ENCODE results near the gene DSCAM. TPM values are rescaled to one million over a fixed set of nuclear protein-coding genes. Genes with fewer than 3 reads are reported as not detected.

Gene DSCAM
- total and polyA plus RNA-seq, 2 donors (not counting 3 experiments of a cell fraction or from before 2014, with no cell fraction given) = not detected

DNA sequence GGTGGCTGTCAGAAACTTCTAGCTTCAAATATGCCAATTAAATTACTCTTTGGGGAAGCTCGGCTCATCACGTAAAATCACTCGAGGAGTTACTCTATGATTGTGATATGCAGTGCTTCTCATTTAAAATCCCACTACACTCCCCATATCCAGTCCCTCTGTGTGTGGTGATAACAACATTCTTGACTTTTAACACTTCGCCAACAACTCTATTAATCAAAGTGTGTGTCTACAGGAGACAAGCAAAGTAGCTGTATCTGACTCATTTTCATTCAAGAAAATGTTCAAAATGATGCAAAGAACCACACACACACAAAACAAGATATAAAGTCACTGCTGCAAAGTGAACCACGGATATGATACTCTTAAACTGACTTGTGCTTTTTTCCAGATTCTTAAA lies 341.3 kb downstream of the DSCAM start:
- Histone ChIP-seq H3K79me2 (ENCODE audit: control insufficient read depth, insufficient read depth, low read length) (no peaks in the 10 kb centered on the region), H3K27ac (ENCODE audit: insufficient read depth, low read depth, low read length) (no peak overlapping the region), H4K20me1 (replicated peaks; ENCODE audit: control insufficient read depth, extremely low read depth, insufficient read depth, low read length) (no peaks in the 10 kb centered on the region), H3K36me3 (ENCODE audit: control insufficient read depth in 2 of 2, extremely low read depth in 1 of 2, insufficient read depth in 2 of 2, low read length in 2 of 2) (no peaks in the 10 kb centered on the region), H3K9me3 (replicated peaks; ENCODE audit: control insufficient read depth, insufficient read depth, low read length) (peaks cover 7% of the 10 kb centered on the region), H2AFZ (ENCODE audit: low read depth, low read length) (no peak overlapping the region), H3K9ac (replicated peaks; ENCODE audit: extremely low read depth, insufficient read depth, low read length) (no peak overlapping the region), H3K9me1 (replicated peaks; ENCODE audit: control insufficient read depth, extremely low read depth, insufficient read depth, low read length) (no peaks in the 10 kb centered on the region), H3K4me1 (ENCODE audit: control insufficient read depth, extremely low read depth, insufficient read depth, low read length) (no peaks in the 10 kb centered on the region), H3K4me2 (ENCODE audit: insufficient read depth, low read length) (no peak overlapping the region), H3K4me3 (replicated peaks in 1 of 3; ENCODE audit: insufficient read depth in 1 of 3, low read depth in 1 of 3, low read length in 3 of 3) (no peak overlapping the region), H3K27me3 (ENCODE audit: control insufficient read depth in 2 of 2, insufficient read depth in 2 of 2, low read length in 2 of 2) (no peaks in the 10 kb centered on the region)
- TF ChIP-seq, protein P1, sequence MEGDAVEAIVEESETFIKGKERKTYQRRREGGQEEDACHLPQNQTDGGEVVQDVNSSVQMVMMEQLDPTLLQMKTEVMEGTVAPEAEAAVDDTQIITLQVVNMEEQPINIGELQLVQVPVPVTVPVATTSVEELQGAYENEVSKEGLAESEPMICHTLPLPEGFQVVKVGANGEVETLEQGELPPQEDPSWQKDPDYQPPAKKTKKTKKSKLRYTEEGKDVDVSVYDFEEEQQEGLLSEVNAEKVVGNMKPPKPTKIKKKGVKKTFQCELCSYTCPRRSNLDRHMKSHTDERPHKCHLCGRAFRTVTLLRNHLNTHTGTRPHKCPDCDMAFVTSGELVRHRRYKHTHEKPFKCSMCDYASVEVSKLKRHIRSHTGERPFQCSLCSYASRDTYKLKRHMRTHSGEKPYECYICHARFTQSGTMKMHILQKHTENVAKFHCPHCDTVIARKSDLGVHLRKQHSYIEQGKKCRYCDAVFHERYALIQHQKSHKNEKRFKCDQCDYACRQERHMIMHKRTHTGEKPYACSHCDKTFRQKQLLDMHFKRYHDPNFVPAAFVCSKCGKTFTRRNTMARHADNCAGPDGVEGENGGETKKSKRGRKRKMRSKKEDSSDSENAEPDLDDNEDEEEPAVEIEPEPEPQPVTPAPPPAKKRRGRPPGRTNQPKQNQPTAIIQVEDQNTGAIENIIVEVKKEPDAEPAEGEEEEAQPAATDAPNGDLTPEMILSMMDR (IDR thresholded peaks at IDR 0.05; ENCODE audit: extremely low read depth in 1 of 2, insufficient read depth in 1 of 2, low read depth in 1 of 2, low read length in 2 of 2) = no peak
- no peak for TF ChIP-seq MYC (IDR thresholded peaks at IDR 0.05; ENCODE audit: low read depth, low read length)
- TF ChIP-seq, protein P2, sequence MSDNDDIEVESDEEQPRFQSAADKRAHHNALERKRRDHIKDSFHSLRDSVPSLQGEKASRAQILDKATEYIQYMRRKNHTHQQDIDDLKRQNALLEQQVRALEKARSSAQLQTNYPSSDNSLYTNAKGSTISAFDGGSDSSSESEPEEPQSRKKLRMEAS (IDR thresholded peaks at IDR 0.05; ENCODE audit: insufficient read depth, insufficient read length) = no peak
- no peak for TF ChIP-seq JUN (IDR thresholded peaks at IDR 0.05; ENCODE audit: borderline replicate concordance, insufficient read depth, insufficient read length, low read depth)
- TF ChIP-seq FOS (IDR thresholded peaks at IDR 0.05; ENCODE audit: borderline replicate concordance, insufficient read depth, low read length) = no peak
- POLR2A ChIA-PET = no interaction called here
- CTCF ChIA-PET = no interaction called here
- dilution Hi-C loops (cut with MboI; ENCODE audit: extremely low pct_ligation_motif_present, low sequenced_read_pairs) (no loop called here), intact Hi-C loops (cut with micrococcal nuclease) (no loop called here)
- no TSS peak for BruUV-seq (replicated peaks)
- no peak for FAIRE-seq
- DNase-seq (ENCODE audit: low read depth, low spot score) = no peak

DNA sequence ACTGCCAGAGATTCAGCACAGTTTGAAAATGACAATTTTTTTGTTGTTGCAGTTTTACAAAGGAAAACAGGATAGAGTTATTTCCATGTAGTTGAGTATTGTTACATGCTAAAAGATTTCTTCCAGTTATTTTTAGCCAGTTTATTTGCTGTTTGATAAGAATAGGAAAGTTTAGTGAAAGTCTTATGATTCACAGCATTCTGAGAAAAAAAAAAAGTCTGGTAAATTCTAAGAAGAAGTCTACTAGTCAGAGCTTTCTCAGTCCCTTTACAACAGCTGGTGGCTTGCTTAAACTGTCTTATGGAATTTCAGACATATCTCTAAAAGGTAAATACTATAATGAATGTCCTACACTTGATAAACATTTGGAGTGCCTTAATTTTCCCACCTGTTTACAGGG lies 341.7 kb downstream of the DSCAM start:
- Histone ChIP-seq H3K36me3 (ENCODE audit: control insufficient read depth in 2 of 2, extremely low read depth in 1 of 2, insufficient read depth in 2 of 2, low read length in 2 of 2) (no peaks in the 10 kb centered on the region), H3K27ac (ENCODE audit: insufficient read depth, low read depth, low read length) (no peak overlapping the region), H3K4me3 (replicated peaks in 1 of 3; ENCODE audit: insufficient read depth in 1 of 3, low read depth in 1 of 3, low read length in 3 of 3) (no peak overlapping the region), H2AFZ (ENCODE audit: low read depth, low read length) (no peak overlapping the region), H3K79me2 (ENCODE audit: control insufficient read depth, insufficient read depth, low read length) (no peaks in the 10 kb centered on the region), H3K9me3 (replicated peaks; ENCODE audit: control insufficient read depth, insufficient read depth, low read length) (peaks cover 8% of the 10 kb centered on the region), H4K20me1 (replicated peaks; ENCODE audit: control insufficient read depth, extremely low read depth, insufficient read depth, low read length) (no peaks in the 10 kb centered on the region), H3K9ac (replicated peaks; ENCODE audit: extremely low read depth, insufficient read depth, low read length) (no peak overlapping the region), H3K27me3 (ENCODE audit: control insufficient read depth in 2 of 2, insufficient read depth in 2 of 2, low read length in 2 of 2) (no peaks in the 10 kb centered on the region), H3K9me1 (replicated peaks; ENCODE audit: control insufficient read depth, extremely low read depth, insufficient read depth, low read length) (no peaks in the 10 kb centered on the region), H3K4me2 (ENCODE audit: insufficient read depth, low read length) (no peak overlapping the region), H3K4me1 (ENCODE audit: control insufficient read depth, extremely low read depth, insufficient read depth, low read length) (no peaks in the 10 kb centered on the region)
- ChIA-PET CTCF (no interaction called here), POLR2A (no interaction called here)
- TF ChIP-seq MYC (IDR thresholded peaks at IDR 0.05; ENCODE audit: low read depth, low read length) = no peak
- no peak for TF ChIP-seq POLR2AphosphoS5 (IDR thresholded peaks at IDR 0.05; ENCODE audit: insufficient read depth, low read depth, low read length)
- TF ChIP-seq EZH2 (IDR thresholded peaks at IDR 0.05; ENCODE audit: borderline replicate concordance, low read depth, low read length, severe bottlenecking) = no peak
- no peak for TF ChIP-seq GATA2 (IDR thresholded peaks at IDR 0.05; ENCODE audit: insufficient read depth, insufficient read length, low read depth, low read length)
- TF ChIP-seq, protein P1 (IDR thresholded peaks at IDR 0.05; ENCODE audit: extremely low read depth in 1 of 2, insufficient read depth in 1 of 2, low read depth in 1 of 2, low read length in 2 of 2) = no peak
- TF ChIP-seq POLR2A (IDR thresholded peaks at IDR 0.05; ENCODE audit: low read depth, low read length) = no peak
- no peak for TF ChIP-seq JUN (IDR thresholded peaks at IDR 0.05; ENCODE audit: borderline replicate concordance, insufficient read depth, insufficient read length, low read depth)
- no peak for TF ChIP-seq FOS (IDR thresholded peaks at IDR 0.05; ENCODE audit: borderline replicate concordance, insufficient read depth, low read length)
- TF ChIP-seq, protein P2 (IDR thresholded peaks at IDR 0.05; ENCODE audit: insufficient read depth, insufficient read length) = no peak
- dilution Hi-C loops (cut with MboI; ENCODE audit: extremely low pct_ligation_motif_present, low sequenced_read_pairs) = no loop called here
- intact Hi-C loops (cut with micrococcal nuclease) = no loop called here
- no peak for DNase-seq (ENCODE audit: low read depth, low spot score)
- no peak for FAIRE-seq
- BruUV-seq (replicated peaks) = no TSS peak
